HG03025 (cell line): ENCODE data around the gene IQCE.

Experiments
- ATAC-seq: cut with Tn5 transposase; IDR thresholded peaks from one replicate; pipeline ENCODE4 v1.9.1; 2021; ENCODE audit warnings: mild to moderate bottlenecking, moderate library complexity; ENCODE audit not compliant: unreplicated experiment, low FRiP score

IQCE gene

DNA sequence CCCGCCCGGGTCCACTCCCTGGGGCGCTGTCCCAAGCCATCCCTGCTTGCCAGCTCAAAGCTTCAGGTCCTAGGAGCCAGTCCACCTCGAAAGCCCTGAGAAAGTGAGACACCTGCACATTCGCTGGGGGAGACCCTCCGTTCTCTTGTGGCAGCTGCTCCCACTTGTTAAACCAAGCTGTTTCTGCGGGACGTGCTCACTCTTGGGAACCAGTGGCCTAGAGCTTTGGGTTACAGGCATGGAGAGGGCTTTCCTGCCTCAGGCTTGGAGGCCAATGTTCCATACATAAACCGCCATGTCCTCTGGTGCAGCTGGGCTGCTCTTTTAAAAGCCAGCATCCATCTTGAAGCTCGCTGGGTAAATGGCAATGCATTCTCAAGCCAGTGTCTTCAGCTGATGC is 53.1 kb downstream of the IQCE start:
- no peak for ATAC-seq

GRCh38 chr7:2612445-2613097 is 53.8 kb downstream of the IQCE start:
- ATAC-seq: no peak

DNA sequence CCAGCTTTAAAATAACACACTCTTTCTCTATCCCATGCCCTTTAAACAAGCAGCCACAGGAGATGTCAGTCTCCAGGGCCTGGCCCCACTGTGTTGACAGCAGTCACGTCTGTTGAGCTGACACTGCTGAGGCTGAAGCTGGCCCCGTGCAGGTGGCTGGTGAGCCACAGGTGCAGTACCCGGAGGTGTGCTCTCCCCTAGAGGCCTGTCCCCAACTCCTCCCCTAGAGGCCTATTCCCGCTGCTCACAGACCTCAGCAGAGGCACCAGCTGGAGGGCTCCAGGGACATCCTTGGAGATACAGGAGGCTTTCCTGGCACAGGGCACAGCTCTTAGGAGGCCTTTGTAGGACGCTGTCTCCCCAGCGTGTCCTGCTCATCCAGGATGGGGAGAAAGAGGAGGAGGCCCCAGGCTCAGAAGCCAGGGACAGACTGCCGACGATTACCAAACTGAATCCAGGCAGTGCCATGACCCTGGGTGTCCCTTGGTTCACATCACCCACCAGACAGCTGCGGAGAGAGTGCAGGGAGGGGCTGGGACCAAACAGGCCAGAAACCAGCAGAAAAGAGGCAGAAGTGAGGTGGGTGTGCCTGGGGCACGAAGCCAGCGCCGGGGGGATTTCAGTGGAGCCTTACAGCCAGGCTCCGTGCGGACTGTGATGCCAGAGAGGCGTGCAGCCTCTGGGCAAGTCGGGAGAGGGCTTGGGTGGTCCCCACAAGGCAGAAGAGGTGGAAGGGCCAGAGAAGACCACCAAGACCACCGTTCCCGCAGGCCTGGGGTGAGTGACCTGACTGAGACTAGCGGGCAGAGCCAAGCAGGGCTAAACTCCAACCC is 54.5 kb downstream of the IQCE start:
- no peak for ATAC-seq

DNA sequence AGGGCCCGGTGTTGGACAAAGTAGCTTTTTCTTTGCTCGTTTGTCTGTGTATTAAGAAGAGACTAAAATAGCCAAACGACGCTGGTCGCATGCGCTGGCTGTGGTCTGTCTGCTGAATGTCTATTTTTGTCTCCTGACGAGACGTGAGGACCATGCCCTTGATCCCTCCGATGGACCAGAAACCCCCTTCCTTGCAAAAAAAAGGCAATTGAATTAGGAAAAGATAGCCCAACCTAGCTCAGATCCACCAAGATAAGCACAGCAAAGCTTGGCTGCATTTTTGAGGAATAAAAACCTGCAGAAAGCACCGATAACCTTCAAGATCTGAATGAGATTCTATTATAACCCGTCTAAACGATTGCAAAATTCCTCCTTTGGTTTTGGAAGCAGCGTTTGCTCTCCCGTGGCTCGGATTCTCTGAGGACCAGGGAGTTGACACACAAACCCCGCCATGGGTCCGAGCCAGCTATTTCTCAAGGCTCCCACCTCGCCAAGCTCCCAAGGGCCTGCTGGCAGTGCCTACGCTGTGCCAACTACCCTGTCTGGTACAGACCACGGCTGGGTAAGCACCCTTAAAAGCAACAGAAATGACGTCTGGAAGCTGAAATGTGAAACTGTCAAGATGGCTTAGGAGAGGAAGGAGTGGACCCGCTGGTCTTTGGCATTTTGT is 55.3 kb downstream of the IQCE start:
- no peak for ATAC-seq

DNA sequence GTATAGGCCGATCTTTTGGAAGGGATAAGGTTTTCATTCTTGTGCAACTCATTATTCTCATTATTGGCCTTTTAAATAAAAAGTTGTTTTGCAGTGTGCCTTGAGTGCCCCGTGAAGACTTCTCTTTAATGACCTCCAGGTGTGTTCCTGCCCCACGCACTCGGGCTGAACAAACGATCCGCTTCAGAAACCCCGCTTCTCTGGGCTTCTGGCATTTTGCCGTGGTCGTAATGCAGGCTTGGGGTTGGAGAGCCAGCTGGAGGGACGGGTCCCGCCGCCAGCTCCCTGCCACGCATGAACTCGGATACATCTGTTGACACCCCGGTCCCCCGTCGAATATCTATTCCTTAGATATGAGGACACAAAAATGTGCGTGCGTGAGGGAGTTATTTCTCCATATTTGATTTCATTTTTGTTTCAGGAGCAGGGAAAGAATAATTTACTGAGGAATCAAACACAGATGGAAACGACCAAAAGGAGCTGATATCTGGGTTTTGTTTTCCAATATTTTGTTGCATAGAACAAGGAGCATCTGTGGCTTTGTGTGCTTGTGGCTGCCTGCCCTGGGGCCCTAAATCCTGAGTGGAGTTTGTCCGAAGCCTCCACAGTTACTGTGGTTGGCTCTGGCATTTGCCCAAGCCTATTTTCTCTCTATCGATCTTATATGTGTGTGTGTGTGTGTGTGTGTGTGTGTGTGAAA is 56.0 kb downstream of the IQCE start:
- no peak for ATAC-seq

- no peak for ATAC-seq
Observed at GRCh38 chr7:2616387-2617324, 57.9 kb downstream of the IQCE start.

GRCh38 chr7:2617325-2617905 is 58.6 kb downstream of the IQCE start:
- ATAC-seq: no peak

DNA sequence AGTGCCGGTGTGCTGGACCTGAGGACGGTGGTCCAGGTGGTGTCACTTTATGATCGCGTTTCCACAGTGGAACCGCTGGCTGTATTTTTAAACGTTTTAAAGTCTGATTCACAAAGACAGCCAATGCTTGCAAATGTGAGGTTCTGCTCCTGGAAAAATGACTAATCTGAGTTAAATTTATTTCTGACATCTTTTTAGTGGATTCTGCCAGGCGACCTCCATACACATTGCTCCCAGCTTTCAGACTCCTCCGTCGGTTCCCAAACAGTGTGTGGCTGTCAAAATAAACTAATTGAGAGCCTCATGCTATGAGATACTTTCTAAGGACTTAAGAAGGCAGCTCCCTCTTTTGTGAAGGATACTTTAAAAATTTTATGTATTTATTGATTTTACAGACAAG is 60.3 kb downstream of the IQCE start:
- no peak for ATAC-seq

DNA sequence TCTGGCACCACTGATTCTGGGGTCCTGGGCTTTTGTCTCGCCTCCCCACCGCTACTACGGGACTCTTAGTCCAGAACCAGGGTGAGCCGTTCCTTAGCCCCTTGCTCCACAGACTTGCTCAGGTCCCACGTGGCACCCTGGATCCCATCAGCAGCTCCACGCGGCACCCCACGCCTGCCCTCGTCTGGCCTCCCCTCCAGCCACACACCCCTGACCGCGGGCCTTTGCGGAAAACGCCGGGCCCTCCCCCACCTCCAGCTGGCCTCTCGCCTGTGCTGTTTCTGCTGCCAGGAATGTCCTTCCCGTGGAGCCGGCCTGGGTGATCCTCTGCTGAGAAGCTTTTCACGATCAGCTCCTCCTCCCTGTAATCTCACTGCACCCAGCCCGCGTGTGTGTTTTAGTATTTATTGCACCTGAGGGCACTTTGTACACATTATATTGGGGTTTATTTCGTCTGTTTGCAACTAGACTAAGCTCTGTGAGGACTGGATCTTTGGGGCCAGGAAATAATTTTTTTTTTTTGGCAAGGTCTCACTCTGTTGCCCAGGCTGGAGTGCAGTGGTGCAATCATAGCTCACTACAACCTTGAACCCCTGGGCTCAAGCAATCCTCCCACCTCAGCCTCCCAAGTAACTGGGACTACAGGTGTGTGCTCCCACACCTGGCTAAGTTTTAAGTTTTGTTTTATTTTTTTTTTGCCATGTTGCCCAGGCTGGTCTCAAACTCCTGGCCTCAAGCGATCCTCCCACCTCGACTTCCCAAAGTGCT is 62.5 kb downstream of the IQCE start:
- no peak for ATAC-seq

- ATAC-seq: no peak
Observed at GRCh38 chr7:2621948-2622640, 63.3 kb downstream of the IQCE start.

DNA sequence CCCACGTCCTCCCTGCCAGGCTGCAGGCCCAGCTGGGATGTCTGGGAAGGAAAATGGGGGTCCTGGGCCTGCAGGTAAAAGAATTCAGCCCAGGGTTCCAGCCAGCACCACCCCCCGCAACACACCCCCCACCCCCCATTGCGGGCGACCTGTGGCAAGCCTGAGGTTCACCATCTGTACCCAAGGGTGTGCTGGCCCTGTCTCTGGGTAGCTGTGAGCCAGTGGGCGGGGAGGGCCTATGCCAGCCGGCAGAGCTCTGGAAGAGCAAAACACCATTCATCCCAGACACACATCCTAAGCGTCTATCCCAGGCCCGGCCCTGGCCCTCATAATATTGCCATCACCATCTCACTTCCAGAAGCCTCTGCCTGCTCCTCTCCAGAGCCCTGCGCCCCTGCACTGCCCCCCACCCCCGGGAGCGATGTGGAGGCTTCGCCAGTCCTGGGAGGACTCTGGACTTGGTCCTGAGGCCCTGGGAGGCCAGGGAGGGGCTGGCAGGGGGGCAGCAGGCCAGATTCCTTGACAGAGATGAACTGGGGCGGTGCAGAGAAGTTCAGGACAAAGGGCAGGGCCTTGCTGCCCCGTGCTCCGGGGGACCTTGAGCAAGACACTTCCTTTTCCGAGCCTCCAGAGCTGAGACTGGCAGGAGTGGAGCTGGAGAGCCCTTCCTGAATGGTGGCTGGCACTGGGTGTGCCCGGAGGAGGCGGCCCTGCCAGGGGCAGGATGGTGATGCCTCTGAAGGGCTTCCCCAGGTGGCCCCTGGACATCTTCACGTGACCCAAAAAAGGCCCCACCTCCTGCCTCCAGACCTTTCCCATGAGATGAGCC is 64.3 kb downstream of the IQCE start:
- ATAC-seq: no peak

GRCh38 chr7:2623698-2624014 is 64.9 kb downstream of the IQCE start:
- ATAC-seq: no peak

DNA sequence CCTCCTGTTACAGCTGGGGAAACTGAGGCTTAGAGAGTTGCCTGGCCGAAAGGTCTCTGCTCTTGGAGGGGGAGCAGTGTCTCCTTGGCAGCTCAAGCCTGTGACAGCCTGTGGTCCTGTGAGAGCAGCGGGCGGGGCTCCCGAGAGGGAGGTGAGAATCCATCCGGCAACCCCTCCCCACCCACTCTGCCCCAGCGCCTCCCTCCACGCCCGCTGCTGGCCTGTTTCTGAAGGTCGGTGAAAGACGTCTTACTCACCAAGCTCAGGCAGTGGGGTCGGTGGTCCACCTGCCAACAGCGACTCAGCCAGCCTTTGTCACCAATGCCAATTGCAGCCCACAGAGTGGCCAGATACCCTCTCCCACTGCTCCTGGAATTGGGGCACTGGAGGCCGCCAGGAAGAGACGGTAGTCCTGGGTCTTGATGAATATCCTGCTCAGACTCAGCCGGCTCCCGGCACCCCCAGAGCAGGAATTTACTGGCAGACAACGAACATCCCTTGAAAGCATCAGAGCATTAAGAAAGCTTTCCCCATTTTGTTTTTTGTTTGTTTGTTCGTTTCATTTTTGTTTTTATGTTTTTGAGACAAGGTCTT is 65.6 kb downstream of the IQCE start:
- ATAC-seq: no peak

- ATAC-seq: no peak
Observed at GRCh38 chr7:2626498-2627117, 67.8 kb downstream of the IQCE start.

DNA sequence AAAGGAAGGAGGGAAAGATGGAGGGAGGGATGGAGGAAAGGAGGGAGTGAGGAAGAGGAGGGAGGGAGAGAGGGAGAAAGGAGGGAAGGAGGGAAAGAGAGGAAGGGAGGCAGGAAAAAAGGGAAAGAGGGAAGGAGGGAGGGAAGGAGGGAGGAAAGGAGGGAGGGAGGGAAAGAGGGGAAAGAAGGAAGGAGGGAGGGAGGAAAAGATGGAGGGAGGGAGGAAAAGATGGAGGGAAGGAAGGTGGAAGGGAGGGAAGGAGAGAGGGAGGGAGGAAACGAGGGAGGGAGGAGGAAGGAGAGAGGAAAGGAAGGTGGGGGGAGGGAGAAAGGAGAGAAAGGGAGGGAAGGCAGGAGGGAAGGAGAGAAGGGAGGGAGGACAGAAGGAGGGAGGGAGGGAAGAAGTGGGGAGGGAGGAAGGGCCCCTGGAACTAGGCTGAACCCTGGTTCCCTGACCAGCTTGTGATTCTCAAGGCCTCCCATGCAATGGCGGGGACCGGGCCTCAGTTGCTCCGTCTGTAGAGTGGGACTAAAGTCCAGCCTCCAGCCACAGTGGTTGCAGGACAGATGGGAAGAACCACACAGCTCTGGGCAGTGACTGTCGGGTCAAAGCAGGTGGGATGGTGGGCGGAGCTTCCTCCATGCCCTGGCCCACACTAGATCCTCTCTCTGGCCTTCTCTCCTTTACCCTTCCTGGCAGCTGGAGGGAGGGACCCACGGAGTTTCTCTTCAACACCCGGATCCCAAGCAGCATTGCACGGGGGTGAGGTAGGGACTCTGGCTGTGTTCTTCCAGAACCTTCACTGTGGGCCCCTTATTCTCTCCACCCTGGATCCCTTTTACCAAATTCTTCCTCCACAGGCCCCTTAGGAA is 68.7 kb downstream of the IQCE start:
- no peak for ATAC-seq

DNA sequence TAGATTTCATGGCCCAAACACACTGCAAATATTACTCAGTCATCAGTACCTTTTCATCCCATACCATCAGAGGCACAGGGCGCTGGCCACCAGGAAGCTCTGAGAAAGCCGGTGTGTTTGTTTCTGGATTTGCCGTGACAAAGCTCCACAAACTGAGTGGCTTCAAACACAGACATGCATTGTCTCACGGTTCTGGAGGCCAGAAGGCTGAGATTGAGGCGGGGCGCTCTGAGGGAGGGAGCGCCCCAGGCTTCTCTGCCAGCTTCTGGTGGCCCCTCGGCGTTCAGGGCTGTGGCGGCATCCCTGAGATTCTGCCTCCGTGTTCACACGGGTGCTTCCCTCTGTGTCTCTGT is 69.3 kb downstream of the IQCE start:
- no peak for ATAC-seq
